Measurements from ENCODE around the gene NUDT5. TPM values are rescaled to one million over a fixed set of nuclear protein-coding genes. Genes with fewer than 3 reads are reported as not detected.

Gene NUDT5
- 122 to 168 TPM (median 128 TPM) in 5 replicates for total RNA-seq (2022; extraction: Qiagen RNA extraction)

DNA sequence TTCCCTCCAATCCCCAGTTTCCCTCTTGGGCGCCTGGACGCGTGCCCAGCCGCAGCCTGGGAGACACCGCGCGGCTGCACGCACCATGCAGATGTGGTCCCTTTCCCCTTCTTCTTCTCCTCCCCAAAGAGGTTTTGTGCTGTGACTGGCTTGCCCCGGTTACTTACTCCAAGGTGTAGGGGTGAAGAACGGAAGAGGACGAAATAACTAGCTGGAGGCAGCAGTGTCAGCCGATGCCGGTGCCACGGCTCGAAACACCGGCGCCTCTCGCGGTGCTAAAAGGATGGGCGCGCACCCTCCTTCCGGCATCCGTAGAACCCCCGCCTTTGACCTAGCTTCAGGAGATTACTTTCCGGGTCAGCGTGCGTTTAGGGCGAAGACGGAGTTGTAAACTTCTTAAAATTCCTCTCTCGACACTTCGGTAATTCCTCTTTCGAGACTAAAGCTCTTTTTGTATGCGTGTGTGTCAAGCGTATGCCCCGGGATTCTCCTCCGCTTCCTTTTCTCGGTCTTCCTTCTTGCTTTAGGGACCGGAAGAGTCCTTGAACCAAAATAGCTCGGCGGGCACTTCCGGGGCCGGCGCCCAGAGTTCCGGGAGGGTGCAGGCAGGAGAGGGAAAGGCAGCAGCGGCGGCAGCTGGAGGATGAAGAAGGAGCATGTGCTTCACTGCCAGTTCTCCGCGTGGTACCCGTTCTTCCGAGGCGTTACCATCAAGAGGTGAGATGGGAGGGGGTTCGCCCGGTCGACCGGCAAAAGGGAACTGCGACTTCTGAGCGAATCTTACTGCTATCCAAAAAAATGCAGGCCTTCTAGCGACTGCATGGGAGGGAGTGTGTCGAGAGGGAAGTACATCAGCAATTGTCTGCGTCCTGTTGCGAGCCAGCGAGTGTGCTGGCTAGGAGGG lies at the start of gene NUDT5, which contains the start of gene CDC123:
Gene NUDT5, minus strand, starts transcription at position 289 of the 904 bp plus-strand sequence. CDS start 9,600 bp downstream, outside the sequence.
Gene CDC123, plus strand, starts transcription at position 586 of the 904 bp plus-strand sequence. Its CDS starts 58 bp downstream, at position 644.

DNA sequence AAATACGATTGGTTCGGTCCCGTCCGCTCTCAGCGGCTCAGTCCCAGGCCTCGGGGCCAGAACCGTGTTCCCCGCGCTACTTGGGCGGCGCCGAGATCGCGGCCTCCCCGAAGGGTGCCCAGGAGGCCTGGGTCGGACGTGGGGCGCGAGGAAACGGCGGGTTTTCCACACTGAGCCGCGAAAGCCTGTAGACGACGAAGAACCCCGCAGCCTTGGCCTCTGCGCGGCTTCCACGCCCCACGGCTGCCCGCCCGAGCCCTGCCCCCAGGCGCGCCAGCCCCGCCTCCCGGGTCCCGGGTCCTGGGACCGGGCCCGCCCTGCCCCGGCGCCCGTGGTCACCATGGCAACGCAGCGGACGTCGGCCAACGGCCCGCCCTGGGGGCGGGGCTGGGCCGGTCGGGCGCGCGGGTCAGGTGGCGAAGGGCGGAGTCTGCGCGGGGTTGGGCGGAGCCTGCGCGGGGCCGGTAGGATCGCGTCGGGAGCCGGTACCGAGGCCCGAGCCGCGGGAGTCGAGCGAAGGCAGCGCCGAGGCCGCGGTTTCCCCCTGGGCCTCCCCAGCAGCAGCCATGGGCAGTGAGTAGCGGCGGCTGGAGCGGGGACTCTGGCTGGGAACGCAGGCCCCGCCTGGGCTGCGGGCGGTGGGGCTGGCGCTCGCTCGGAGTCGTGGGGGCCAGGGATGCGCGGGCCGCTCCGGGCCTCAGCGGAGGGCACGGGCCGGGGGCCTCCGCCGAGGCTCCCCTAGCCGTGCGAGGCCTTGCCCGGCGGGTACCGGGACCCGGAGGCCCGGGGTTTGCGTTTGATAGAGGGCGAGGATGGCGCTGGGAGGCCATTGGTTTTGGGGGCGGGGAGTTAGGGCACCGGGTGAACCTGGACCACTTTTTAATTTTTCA lies 66.2 kb downstream of the NUDT5 start, which contains the start of gene SEC61A2:
Gene SEC61A2, plus strand, starts transcription at position 456 of the 890 bp plus-strand sequence. Its CDS starts 111 bp downstream, at position 567.

Other genes with a start within 250 kb of the NUDT5 start
- 14.1 to 15.8 TPM (median 14.7 TPM) in 5 replicates for gene UPF2, start 153.1 kb downstream of the NUDT5 start, total RNA-seq (2022; extraction: Qiagen RNA extraction)
- 7.9 to 10.1 TPM (median 8.7 TPM) in 5 replicates for gene DHTKD1, start 126.9 kb downstream of the NUDT5 start, total RNA-seq (2022; extraction: Qiagen RNA extraction)
- 11.8 to 15.7 TPM (median 14.2 TPM) in 5 replicates for gene SEC61A2, start 66.2 kb downstream of the NUDT5 start, total RNA-seq (2022; extraction: Qiagen RNA extraction)
- 122 to 187 TPM (median 127 TPM) in 5 replicates for gene CDC123, start 297 bp upstream of the NUDT5 start, total RNA-seq (2022; extraction: Qiagen RNA extraction)
- 6.7 to 9.4 TPM (median 8.8 TPM) in 5 replicates for gene CAMK1D, start 153.7 kb upstream of the NUDT5 start, total RNA-seq (2022; extraction: Qiagen RNA extraction)

All from A549 treated with Mapracorat at 1 μM for 4 hours (cell line).